ENCODE measurements around the gene SPEM3.

The SPEM3 gene

GRCh38 chr17:7465597-7466275, 37.1 kb downstream of the SPEM3 start:
- H3K27ac ChIP-seq (ENCODE audit: low read length) = no peak overlapping the region
- no peaks in the 10 kb centered on the region for H3K9me3 ChIP-seq (ENCODE audit: insufficient read depth, low read length)
- no peak overlapping the region for H3K4me2 ChIP-seq (ENCODE audit: low read length)
- no peaks in the 10 kb centered on the region for H3K4me1 ChIP-seq (ENCODE audit: low read length)
- H4K20me1 ChIP-seq (ENCODE audit: insufficient read depth, low read length) = no peaks in the 10 kb centered on the region
- H3K79me2 ChIP-seq (ENCODE audit: low read length) = no peaks in the 10 kb centered on the region
- H3K9ac ChIP-seq (ENCODE audit: low read length) = no peak overlapping the region
- no peak overlapping the region for H2AFZ ChIP-seq (ENCODE audit: low read depth, low read length)
- TF ChIP-seq EZH2phosphoT487 (IDR thresholded peaks at IDR 0.05; ENCODE audit: low read depth) (no peak), CTCF (IDR thresholded peaks at IDR 0.05; ENCODE audit: low read depth, low read length) (no peak)
- H3K27me3 ChIP-seq (ENCODE audit: low read depth, low read length) = no peaks in the 10 kb centered on the region
- no peaks in the 10 kb centered on the region for H3K36me3 ChIP-seq (replicated peaks; ENCODE audit: low read depth, low read length)
- no peak overlapping the region for H3K4me3 ChIP-seq (ENCODE audit: low read length)

GRCh38 chr17:7466318-7466638, 37.6 kb downstream of the SPEM3 start:
- Histone ChIP-seq H3K79me2 (ENCODE audit: low read length) (no peaks in the 10 kb centered on the region), H3K4me1 (ENCODE audit: low read length) (no peaks in the 10 kb centered on the region), H3K4me2 (ENCODE audit: low read length) (no peak overlapping the region), H3K27me3 (ENCODE audit: low read depth, low read length) (no peaks in the 10 kb centered on the region), H3K27ac (ENCODE audit: low read length) (no peak overlapping the region), H3K9ac (ENCODE audit: low read length) (no peak overlapping the region), H2AFZ (ENCODE audit: low read depth, low read length) (no peak overlapping the region), H3K36me3 (replicated peaks; ENCODE audit: low read depth, low read length) (no peaks in the 10 kb centered on the region), H4K20me1 (ENCODE audit: insufficient read depth, low read length) (no peaks in the 10 kb centered on the region), H3K4me3 (ENCODE audit: low read length) (no peak overlapping the region), H3K9me3 (ENCODE audit: insufficient read depth, low read length) (no peaks in the 10 kb centered on the region)
- TF ChIP-seq EZH2phosphoT487 (IDR thresholded peaks at IDR 0.05; ENCODE audit: low read depth) = no peak
- TF ChIP-seq CTCF (IDR thresholded peaks at IDR 0.05; ENCODE audit: low read depth, low read length) = no peak

GRCh38 chr17:7466639-7467341, 38.1 kb downstream of the SPEM3 start:
- Histone ChIP-seq H3K27me3 (ENCODE audit: low read depth, low read length) (no peaks in the 10 kb centered on the region), H3K4me2 (ENCODE audit: low read length) (no peak overlapping the region), H3K36me3 (replicated peaks; ENCODE audit: low read depth, low read length) (no peaks in the 10 kb centered on the region), H4K20me1 (ENCODE audit: insufficient read depth, low read length) (no peaks in the 10 kb centered on the region), H3K9ac (ENCODE audit: low read length) (no peak overlapping the region), H3K4me1 (ENCODE audit: low read length) (no peaks in the 10 kb centered on the region), H3K27ac (ENCODE audit: low read length) (no peak overlapping the region), H2AFZ (ENCODE audit: low read depth, low read length) (no peak overlapping the region), H3K9me3 (ENCODE audit: insufficient read depth, low read length) (no peaks in the 10 kb centered on the region), H3K79me2 (ENCODE audit: low read length) (no peaks in the 10 kb centered on the region), H3K4me3 (ENCODE audit: low read length) (no peak overlapping the region)
- TF ChIP-seq EZH2phosphoT487 (IDR thresholded peaks at IDR 0.05; ENCODE audit: low read depth) = no peak

- no peak overlapping the region for H2AFZ ChIP-seq (ENCODE audit: low read depth, low read length)
- no peaks in the 10 kb centered on the region for H3K36me3 ChIP-seq (replicated peaks; ENCODE audit: low read depth, low read length)
- no peak overlapping the region for H3K4me2 ChIP-seq (ENCODE audit: low read length)
- H3K27me3 ChIP-seq (ENCODE audit: low read depth, low read length) = no peaks in the 10 kb centered on the region
- no peaks in the 10 kb centered on the region for H3K79me2 ChIP-seq (ENCODE audit: low read length)
- H3K27ac ChIP-seq (ENCODE audit: low read length) = no peak overlapping the region
- no peak overlapping the region for H3K4me3 ChIP-seq (ENCODE audit: low read length)
- TF ChIP-seq EZH2phosphoT487 (IDR thresholded peaks at IDR 0.05; ENCODE audit: low read depth) = no peak
- TF ChIP-seq CTCF (IDR thresholded peaks at IDR 0.05; ENCODE audit: low read depth, low read length) = no peak
- no peak overlapping the region for H3K9ac ChIP-seq (ENCODE audit: low read length)
- no peaks in the 10 kb centered on the region for H3K9me3 ChIP-seq (ENCODE audit: insufficient read depth, low read length)
- no peaks in the 10 kb centered on the region for H3K4me1 ChIP-seq (ENCODE audit: low read length)
- H4K20me1 ChIP-seq (ENCODE audit: insufficient read depth, low read length) = no peaks in the 10 kb centered on the region
Measured at GRCh38 chr17:7467498-7467897, 38.8 kb downstream of the SPEM3 start.
